HG03103 (cell line): ENCODE data around the gene NOTCH2.

Experiments used
- ATAC-seq: cut with Tn5 transposase; IDR thresholded peaks from one replicate; pipeline ENCODE4 v1.9.1; 2021; ENCODE audit warnings: low read depth; ENCODE audit not compliant: unreplicated experiment

Gene NOTCH2

DNA sequence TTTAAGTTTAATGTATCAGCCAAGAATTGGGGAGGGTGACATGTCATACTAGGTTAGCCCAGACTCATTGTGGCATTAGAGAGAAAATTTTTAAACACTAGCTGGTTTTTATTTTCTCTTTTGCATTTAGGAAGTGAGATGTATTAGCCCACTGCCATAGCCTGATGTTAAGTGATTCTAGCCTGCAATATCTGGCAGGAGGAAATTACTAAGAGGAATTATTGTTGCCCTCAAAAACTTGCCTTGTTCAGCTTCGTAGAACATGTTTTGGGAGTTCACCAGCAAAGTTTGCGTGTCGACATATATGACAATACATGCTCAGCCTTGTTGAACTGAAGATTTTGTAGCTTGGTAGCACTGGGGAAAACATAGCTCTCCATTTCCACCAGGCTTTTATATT lies 185.6 kb downstream of the NOTCH2 start:
- no peak for ATAC-seq

GRCh38 chr1:119882132-119883049 lies 187.1 kb downstream of the NOTCH2 start:
- ATAC-seq: no peak

GRCh38 chr1:119879510-119880434 lies 189.7 kb downstream of the NOTCH2 start:
- ATAC-seq: no peak

DNA sequence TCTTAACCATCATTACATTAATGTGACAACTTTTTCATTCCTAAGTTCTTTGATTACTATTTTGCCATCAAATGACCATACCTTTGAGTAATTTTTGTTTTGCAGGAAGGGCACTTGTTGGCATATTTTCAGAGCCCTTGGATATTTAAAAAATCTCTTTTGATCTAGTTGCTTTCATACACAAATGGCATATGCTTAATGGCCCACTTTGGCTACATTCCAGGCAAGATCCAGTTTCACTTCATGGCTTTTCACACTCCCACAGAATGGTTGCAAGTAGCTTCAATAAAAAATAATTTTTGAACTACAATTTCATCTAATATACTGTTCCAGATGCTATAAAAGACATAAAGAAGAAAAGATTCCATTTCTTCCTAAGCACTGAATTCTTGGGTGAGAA lies 191.3 kb downstream of the NOTCH2 start:
- no peak for ATAC-seq

DNA sequence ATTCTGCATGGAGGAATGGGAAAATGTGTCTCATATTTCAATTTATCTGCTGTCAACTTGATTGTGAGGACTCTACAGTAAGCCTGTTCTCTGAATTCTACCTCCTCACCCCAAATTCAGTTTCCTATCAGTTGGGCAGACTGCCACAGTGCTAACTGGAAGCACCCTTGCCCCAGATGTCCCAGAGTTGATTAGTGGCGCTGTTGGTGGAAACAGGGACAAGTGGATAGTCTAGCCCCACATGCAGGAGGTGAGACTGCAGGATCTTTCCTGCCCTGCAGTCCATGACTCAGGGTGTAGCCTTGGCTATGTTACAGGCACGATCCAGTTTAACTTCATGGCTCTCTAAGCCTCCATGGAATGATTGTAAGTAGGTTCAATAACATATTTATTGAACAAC lies 195.3 kb downstream of the NOTCH2 start:
- no peak for ATAC-seq

- ATAC-seq: no peak
Observed at GRCh38 chr1:119873135-119874015, 196.1 kb downstream of the NOTCH2 start.

DNA sequence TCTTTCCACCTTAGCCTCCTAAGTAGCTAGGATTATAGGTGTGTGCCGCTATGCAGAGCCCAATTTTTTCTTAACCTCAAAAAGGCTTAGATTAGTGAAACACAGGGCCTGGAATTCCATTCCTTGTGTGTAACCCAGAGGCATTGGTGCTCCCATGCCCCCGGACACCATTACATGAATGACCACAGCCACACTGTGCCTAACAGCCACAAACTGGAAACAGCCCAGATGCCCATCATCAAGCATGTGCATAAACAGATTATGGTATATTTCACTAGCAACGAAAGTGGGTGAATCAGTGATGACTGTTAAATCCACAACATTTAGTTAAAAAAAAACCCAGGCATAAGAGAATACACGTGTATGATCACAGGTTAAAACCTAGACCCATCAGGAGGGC lies 197.6 kb downstream of the NOTCH2 start:
- ATAC-seq: no peak

DNA sequence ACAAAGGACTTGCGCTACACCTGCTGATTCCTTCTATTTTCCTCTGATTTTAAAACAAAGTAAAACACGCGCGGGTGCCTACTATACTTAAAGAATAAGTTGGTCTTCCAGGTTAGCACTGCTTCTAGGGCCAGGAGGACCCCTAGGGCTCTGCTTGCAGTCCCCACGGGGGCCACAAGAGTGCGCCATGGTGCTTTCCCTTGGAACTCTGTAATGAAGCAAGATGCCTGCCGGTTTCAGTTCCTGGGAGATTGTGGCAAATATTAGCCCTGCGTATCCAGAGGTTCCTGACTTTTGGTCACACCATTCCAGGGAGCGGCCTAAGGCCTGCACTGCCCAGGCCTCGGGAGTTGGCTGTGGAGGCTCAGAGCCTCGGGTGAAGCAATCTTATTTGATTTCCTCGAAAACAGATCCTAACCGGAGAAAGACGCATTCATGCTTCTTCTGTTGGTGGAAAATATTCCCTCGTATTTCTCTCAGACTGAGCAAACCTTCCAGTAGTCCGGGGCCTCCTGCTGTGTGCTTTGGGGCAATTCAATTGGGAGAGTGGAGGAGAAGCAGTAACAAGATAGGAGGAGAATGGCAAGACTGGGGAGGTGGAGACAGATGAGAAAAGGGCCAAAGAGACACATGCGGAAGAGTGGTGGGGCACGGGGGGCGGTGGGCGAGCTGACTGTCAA lies 198.4 kb downstream of the NOTCH2 start:
- ATAC-seq: no peak

- ATAC-seq: no peak
Observed at GRCh38 chr1:119869995-119870394, 199.5 kb downstream of the NOTCH2 start.

DNA sequence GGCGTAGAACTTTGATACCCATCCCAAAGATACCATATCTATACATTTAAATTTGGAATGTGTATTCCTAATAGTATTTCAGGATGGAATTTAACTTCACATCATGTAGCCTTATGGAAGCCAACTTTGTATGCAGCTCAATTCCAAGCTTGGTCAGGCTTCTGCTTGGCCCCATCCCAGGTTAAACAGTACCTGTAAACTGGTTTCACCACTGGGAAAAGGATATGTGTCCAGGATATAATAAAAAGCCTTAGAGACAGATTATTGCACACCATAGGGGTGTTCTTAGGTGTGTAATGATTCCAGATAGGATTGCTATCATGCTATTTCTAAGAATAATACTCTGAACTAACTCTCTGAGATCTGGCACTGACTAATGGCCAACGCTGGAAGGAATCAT lies 201.3 kb downstream of the NOTCH2 start:
- ATAC-seq: no peak

DNA sequence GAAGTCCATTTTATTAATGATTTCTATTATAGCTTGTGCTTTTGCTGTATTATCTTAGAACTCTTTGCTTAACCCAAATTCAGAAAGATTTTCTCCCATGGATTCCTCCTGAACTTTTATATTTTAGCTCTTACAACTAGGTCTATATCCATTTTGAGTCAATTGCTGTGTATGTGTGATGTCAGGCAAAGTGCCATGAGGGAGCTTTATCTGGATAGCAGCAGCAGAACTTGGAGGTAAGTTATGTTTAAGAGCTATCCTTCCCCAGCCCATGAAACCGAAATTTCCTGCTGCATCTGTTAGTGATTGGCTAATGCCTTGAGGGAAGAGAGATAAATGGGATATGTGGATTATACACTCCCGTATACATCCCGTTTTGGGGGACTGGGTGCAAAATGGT lies 203.0 kb downstream of the NOTCH2 start:
- no peak for ATAC-seq

DNA sequence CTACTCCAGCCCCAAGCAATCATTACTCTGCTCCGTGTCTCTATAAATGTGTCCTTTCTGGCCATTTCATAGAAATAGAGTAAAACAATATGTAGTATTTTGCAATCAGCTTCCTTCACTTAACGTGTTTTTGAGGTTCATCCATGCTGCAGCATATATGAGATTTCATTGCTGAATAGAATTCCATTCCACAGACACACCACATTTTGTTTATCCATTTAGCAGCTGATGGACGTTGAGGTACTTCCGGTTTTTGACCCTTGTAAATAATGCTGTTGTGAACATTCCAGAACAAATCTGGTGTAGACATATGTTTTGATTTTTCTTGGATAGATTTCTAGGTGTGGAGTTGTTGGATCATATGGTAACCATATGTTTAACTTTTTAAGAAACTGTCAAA lies 203.8 kb downstream of the NOTCH2 start:
- no peak for ATAC-seq

- ATAC-seq: no peak
Observed at GRCh38 chr1:119862276-119862675, 207.2 kb downstream of the NOTCH2 start.
